Hepatocyte (in vitro differentiated cells): ENCODE measurements around the gene PRR35.

Experiments
- EZH2 ChIP-seq: fragments of 200-600 bp; sonication (generic); IDR thresholded peaks from 2 replicates; pipeline ENCODE4 v1.6.1; 2016; ENCODE audit warnings: antibody characterized with exemption, mild to moderate bottlenecking, borderline replicate concordance
- TF ChIP-seq, protein P1 (sequence below): fragments of 200-600 bp; sonication (generic); IDR thresholded peaks from 2 replicates; pipeline ENCODE4 v1.5.1; 2016; ENCODE audit warnings: antibody characterized with exemption, mild to moderate bottlenecking; ENCODE audit not compliant: poor library complexity

DNA sequence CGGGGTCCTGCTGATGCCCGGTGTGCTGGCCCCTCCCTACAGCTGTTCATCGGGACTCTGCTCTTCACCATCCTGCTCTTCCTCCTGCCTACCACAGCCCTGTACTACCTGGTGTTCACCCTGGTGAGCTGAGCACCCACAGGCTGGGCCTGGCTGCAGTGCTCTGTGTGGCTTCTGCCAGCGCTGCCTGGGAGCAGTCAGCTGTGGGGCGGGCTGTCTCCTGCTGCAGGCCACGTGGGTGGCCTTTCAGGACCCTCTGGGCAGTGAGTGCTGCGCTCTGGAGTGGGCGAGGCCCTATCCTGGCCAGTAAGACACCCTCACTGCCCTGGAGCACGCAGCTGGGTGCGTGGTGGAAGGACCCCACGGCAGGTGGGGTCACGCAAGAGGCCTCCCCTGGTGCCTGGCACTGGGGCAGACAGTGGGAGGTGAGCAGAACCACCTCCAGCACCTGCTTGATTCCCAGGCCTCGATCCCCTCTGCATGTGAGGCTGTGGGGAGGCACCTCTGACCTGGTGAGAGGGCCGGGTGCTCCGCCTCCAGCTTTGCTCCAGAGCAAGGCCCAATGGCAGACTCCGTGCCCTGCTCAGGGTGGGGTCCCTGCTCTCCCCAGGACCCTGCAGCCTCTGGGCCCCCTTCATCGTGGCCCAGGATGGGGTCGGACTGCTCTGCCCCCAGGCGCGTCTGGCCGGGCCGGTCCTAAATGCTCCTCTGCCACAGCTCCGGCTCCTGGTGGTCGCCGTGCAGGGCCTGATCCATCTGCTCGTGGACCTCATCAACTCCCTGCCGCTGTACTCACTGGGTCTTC is 20.1 kb downstream of the PRR35 start:
- TF ChIP-seq, protein P1, sequence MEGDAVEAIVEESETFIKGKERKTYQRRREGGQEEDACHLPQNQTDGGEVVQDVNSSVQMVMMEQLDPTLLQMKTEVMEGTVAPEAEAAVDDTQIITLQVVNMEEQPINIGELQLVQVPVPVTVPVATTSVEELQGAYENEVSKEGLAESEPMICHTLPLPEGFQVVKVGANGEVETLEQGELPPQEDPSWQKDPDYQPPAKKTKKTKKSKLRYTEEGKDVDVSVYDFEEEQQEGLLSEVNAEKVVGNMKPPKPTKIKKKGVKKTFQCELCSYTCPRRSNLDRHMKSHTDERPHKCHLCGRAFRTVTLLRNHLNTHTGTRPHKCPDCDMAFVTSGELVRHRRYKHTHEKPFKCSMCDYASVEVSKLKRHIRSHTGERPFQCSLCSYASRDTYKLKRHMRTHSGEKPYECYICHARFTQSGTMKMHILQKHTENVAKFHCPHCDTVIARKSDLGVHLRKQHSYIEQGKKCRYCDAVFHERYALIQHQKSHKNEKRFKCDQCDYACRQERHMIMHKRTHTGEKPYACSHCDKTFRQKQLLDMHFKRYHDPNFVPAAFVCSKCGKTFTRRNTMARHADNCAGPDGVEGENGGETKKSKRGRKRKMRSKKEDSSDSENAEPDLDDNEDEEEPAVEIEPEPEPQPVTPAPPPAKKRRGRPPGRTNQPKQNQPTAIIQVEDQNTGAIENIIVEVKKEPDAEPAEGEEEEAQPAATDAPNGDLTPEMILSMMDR, result no peak
- no peak for TF ChIP-seq EZH2
